GM12878 (cell line): ENCODE measurements around the gene KRT75. TPM values are rescaled to one million over a fixed set of nuclear protein-coding genes. Genes with fewer than 3 reads are reported as not detected.

Experiments
- ATAC-seq: fragments of 200-7000 bp; cut with Tn5 transposase; 3 replicates; pipeline ENCODE4 v1.9.1; 2020; ENCODE audit warnings: mild to moderate bottlenecking, moderate library complexity
- BruUV-seq: library from RNA; stranded (reverse); fragments of 400-500 nt; replicated peaks from 2 replicates; lab custom pipeline; 2021; lab: Mats Ljungman, UMichigan
- CTCF ChIA-PET: fragments of 300-600 bp; sonication (Branson Sonifier 250); formaldehyde crosslinking; extraction: SDS; loops from one replicate; lab custom pipeline; 2021; ENCODE audit warnings: inconsistent platforms; lab: Yijun Ruan, JAX
- POLR2A ChIA-PET: fragments of 350-600 bp; formaldehyde crosslinking; extraction: SDS; loops from one replicate; lab custom pipeline; 2021; ENCODE audit warnings: inconsistent platforms; lab: Charles Lee
- RAD21 ChIA-PET: fragments of 300-600 bp; sonication (Branson Sonifier 250); formaldehyde crosslinking; loops from one replicate; lab custom pipeline; 2023; ENCODE audit warnings: antibody characterized with exemption; ENCODE audit not compliant: unreplicated experiment; lab: Charles Lee
- SMC1A ChIA-PET: fragments of 300-600 bp; sonication (Branson Sonifier 250); formaldehyde crosslinking; loops from one replicate; lab custom pipeline; 2023; ENCODE audit not compliant: unreplicated experiment, uncharacterized antibody; lab: Charles Lee
- DNase-seq: peaks from one replicate; pipeline ENCODE4 v3.0.0-alpha.2; 2011; ENCODE audit warnings: low read depth, low spot score
- FAIRE-seq: peaks from 3 replicates; lab custom pipeline; 2011; peaks lifted over from hg19 to GRCh38; lab: Jason Lieb, UNC
- H2AFZ ChIP-seq: 2 replicates; pipeline ENCODE4 v1.6.0; 2011; ENCODE audit warnings: low read depth, low read length, control low read depth; ENCODE audit not compliant: control insufficient read depth
- H3K27ac ChIP-seq: 2 replicates; pipeline ENCODE4 v1.5.1; 2011; ENCODE audit warnings: control low read depth; ENCODE audit not compliant: control insufficient read depth, insufficient read depth
- H3K27me3 ChIP-seq, 2 experiments: replicated peaks in 1 of 2; 2 replicates each; pipeline versions ENCODE4 v1.6.0 to v1.6.1; 2011; ENCODE audit warnings: low read length in 1 of 2; ENCODE audit not compliant: control insufficient read depth in 2 of 2, insufficient read depth in 2 of 2
- H3K36me3 ChIP-seq, 2 experiments: 2 replicates each; pipeline ENCODE4 v1.5.1; 2011; ENCODE audit warnings: low read length in 1 of 2; ENCODE audit not compliant: control insufficient read depth in 2 of 2, insufficient read depth in 2 of 2
- H3K4me1 ChIP-seq: 2 replicates; pipeline ENCODE4 v1.6.1; 2011; ENCODE audit warnings: mild to moderate bottlenecking, low read length, moderate library complexity, mixed read lengths; ENCODE audit not compliant: control insufficient read depth, insufficient read depth
- H3K4me2 ChIP-seq: 2 replicates; pipeline ENCODE4 v1.6.0; 2011; ENCODE audit warnings: control low read depth; ENCODE audit not compliant: control insufficient read depth, insufficient read depth
- H3K4me3 ChIP-seq: fragments of 200-600 bp; sonication (generic); 2 replicates; pipeline ENCODE4 v1.5.1; 2016
- H3K79me2 ChIP-seq: 2 replicates; pipeline ENCODE4 v1.6.0; 2011; ENCODE audit warnings: low read length; ENCODE audit not compliant: control insufficient read depth, insufficient read depth
- H3K9ac ChIP-seq: 2 replicates; pipeline ENCODE4 v1.8.0; 2011; ENCODE audit warnings: low read length, control low read depth, mixed read lengths; ENCODE audit not compliant: control insufficient read depth, insufficient read depth
- H3K9me3 ChIP-seq: replicated peaks from 3 replicates; pipeline ENCODE4 v1.5.1; 2011; ENCODE audit warnings: mild to moderate bottlenecking, low read length; ENCODE audit not compliant: control insufficient read depth, insufficient read depth
- H4K20me1 ChIP-seq: 2 replicates; pipeline ENCODE4 v1.6.0; 2011; ENCODE audit not compliant: control insufficient read depth, insufficient read depth
- FOS ChIP-seq: IDR thresholded peaks from 3 replicates; pipeline ENCODE4 v1.6.1; 2011; ENCODE audit warnings: borderline replicate concordance; ENCODE audit not compliant: insufficient read length; ENCODE audit errors: extremely low read depth
- GATAD2B ChIP-seq: fragments of 450-650 bp; conservative IDR thresholded peaks from 2 replicates; pipeline ENCODE4 v1.6.1; 2017; ENCODE audit warnings: low read depth, mild to moderate bottlenecking, moderate library complexity
- JUND ChIP-seq: IDR thresholded peaks from 2 replicates; pipeline ENCODE4 v1.6.1; 2012; ENCODE audit warnings: low read depth, mild to moderate bottlenecking, low read length, improper control_type of control experiment, moderate library complexity
- KDM1A ChIP-seq: fragments of 200-600 bp; sonication (generic); IDR thresholded peaks from 2 replicates; pipeline ENCODE4 v1.6.1; 2016; ENCODE audit warnings: borderline replicate concordance
- MEF2A ChIP-seq: IDR thresholded peaks from 2 replicates; pipeline ENCODE4 v1.6.1; 2011; ENCODE audit warnings: low read depth, mild to moderate bottlenecking, low read length, moderate library complexity; ENCODE audit not compliant: insufficient read depth
- MEF2B ChIP-seq: fragments of 450-650 bp; IDR thresholded peaks from 2 replicates; pipeline ENCODE4 v1.6.1; 2018; ENCODE audit warnings: mild to moderate bottlenecking, moderate library complexity; ENCODE audit not compliant: partially characterized antibody, poor library complexity, severe bottlenecking
- NFXL1 ChIP-seq: fragments of 450-650 bp; IDR thresholded peaks from 2 replicates; pipeline ENCODE4 v1.6.1; 2017; ENCODE audit warnings: antibody characterized with exemption, mild to moderate bottlenecking, borderline replicate concordance
- NR2C2 ChIP-seq: IDR thresholded peaks from 2 replicates; pipeline ENCODE4 v1.6.1; 2011; ENCODE audit warnings: borderline replicate concordance, low read depth; ENCODE audit not compliant: control insufficient read depth, insufficient read length
- POLR2A ChIP-seq: IDR thresholded peaks from 2 replicates; pipeline ENCODE4 v1.6.1; 2011; ENCODE audit warnings: low read depth, mild to moderate bottlenecking, low read length
- POLR2AphosphoS5 ChIP-seq: IDR thresholded peaks from 2 replicates; pipeline ENCODE4 v1.6.1; 2011; ENCODE audit warnings: mild to moderate bottlenecking, low read length, inconsistent platforms
- RFX5 ChIP-seq: IDR thresholded peaks from 2 replicates; pipeline ENCODE4 v1.6.1; 2011; ENCODE audit warnings: low read depth, low read length, improper control_type of control experiment
- SREBF1 ChIP-seq: IDR thresholded peaks from 2 replicates; pipeline ENCODE4 v1.6.1; 2012; ENCODE audit warnings: mild to moderate bottlenecking, low read length
- ZBTB11 ChIP-seq: fragments of 450-650 bp; formaldehyde crosslinking; IDR thresholded peaks from 2 replicates; pipeline ENCODE4 v1.5.0; 2022; ENCODE audit warnings: mild to moderate bottlenecking, missing genetic modification characterization
- ZNF24 ChIP-seq: fragments of 450-650 bp; IDR thresholded peaks from 2 replicates; pipeline ENCODE4 v1.6.1; 2017; ENCODE audit warnings: antibody characterized with exemption, mild to moderate bottlenecking
- WGBS: methylation state at CpG from one replicate; pipeline ENCODE4 v1.1.6; 2016; ENCODE audit warnings: low lambda C conversion rate; ENCODE audit not compliant: insufficient replicate concordance, insufficient coverage; ENCODE audit errors: missing lambda C conversion rate; 5-methylcytosine and 5-hydroxymethylcytosine counted together
- in situ Hi-C: fragments of 300-500 bp; cut with MboI; formaldehyde crosslinking; loops from 9 replicates; pipeline ENCODE4 v1.14.3; 2018; ENCODE audit warnings: mixed read lengths
- intact Hi-C: fragments of 100-400 bp; cut with micrococcal nuclease; formaldehyde crosslinking; loops from one replicate; pipeline ENCODE4 v1.14.2; 2022; ENCODE audit not compliant: unreplicated experiment
- polyA plus RNA-seq, 11 experiments: library from polyadenylated mRNA; depleted of rRNA in 4 of 11; unstranded in 6 of 11; stranded (reverse) in 5 of 11; fragments of >200 nt; fragmentation: Nextera tagmentation in 4 of 11; fragmentation: Illumina TruSeq in 1 of 11; extraction: Ambion mirVana in 4 of 11; extraction: Trizol in 1 of 11; gene quantifications; 1 replicate in 1 of 11; 2 replicates in 10 of 11; pipeline versions ENCODE4 v1.2.1 to v1.2.3, GENCODE V29; 2011 to 2016; ENCODE audit warnings: inconsistent platforms in 2 of 11, missing spikeins in 2 of 11, low read depth in 1 of 11
- total RNA-seq, 4 experiments: library from RNA; depleted of rRNA in 3 of 4; stranded (reverse); fragments of >200 nt in 3 of 4; fragmentation: Illumina TruSeq in 1 of 4; extraction: Trizol in 1 of 4; gene quantifications; 2 replicates each; pipeline versions ENCODE4 v1.2.1 to v1.2.3, GENCODE V29; 2013 to 2021

KRT75 gene
- total and polyA plus RNA-seq, 10 of the 15 experiments (the other 5 are each of a cell fraction or from before 2014, with no cell fraction given), result not detected

DNA sequence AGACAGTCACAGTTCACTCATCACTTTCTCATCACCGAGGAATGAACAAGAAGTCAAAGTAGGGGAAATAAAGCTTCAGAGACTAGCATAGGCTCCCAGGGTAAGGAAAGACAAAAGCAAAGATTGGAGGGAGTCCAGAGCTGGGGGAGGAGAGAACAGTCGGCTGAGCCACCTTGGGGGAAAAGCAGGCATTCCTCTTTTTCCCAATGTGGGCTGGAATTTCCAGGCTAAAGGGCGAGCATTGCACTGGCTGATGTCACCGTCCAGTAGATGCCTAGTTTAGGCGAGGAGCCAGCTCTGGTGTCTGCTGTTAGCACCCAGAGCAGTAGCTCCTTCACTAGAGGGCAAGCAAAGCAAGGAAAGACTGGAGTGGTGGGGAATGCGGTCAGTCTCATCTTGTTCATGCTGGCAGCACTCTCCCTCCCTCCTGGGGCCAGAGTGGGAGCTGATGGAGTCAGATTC, 8.5 kb upstream of the KRT75 start:
- Histone ChIP-seq H3K9me3 (no peaks in the 10 kb centered on the region), H4K20me1 (no peaks in the 10 kb centered on the region), H3K9ac (no peak overlapping the region), H3K36me3 (no peaks in the 10 kb centered on the region), H2AFZ (no peak overlapping the region), H3K79me2 (no peaks in the 10 kb centered on the region), H3K27ac (no peak overlapping the region), H3K4me1 (no peaks in the 10 kb centered on the region), H3K4me2 (no peak overlapping the region), H3K4me3 (no peak overlapping the region), H3K27me3 (peaks cover 4 to 11% of the 10 kb centered on the region in 2 experiments)
- CTCF ChIA-PET, result no interaction called here
- TF ChIP-seq ZBTB11 (CRISPR knock-in tag) (no peak), FOS (no peak), JUND (no peak), KDM1A (no peak), NR2C2 (no peak), RFX5 (no peak), GATAD2B (no peak), SREBF1 (no peak), ZNF24 (no peak), MEF2B (no peak), NFXL1 (no peak), POLR2AphosphoS5 (no peak), MEF2A (no peak), POLR2A (no peak)
- POLR2A ChIA-PET, result no interaction called here
- no peak for FAIRE-seq
- intact Hi-C loops, result no loop called here
- 0% methylated on average over 6 of the region's 6 CpGs for WGBS
- SMC1A ChIA-PET, result no interaction called here
- in situ Hi-C loops, result no loop called here
- DNase-seq, result no peak
- no peak for ATAC-seq
- BruUV-seq, result no TSS peak
- RAD21 ChIA-PET, result no interaction called here
